GM12892 (cell line): ENCODE data around the gene AGO3.

Source experiments
- DNase-seq: peaks from one replicate; pipeline ENCODE4 v3.0.0; 2011; ENCODE audit not compliant: insufficient read length
- FAIRE-seq: peaks from 2 replicates; lab custom pipeline; 2011; peaks lifted over from hg19 to GRCh38; lab: Jason Lieb, UNC
- POLR2A ChIP-seq: IDR thresholded peaks from 2 replicates; pipeline ENCODE4 v1.6.1; 2011; ENCODE audit warnings: low read depth, low read length, control low read depth
- POLR2AphosphoS5 ChIP-seq: IDR thresholded peaks from 2 replicates; pipeline ENCODE4 v1.6.1; 2011; ENCODE audit warnings: low read depth, low read length, control low read depth
- TAF1 ChIP-seq: IDR thresholded peaks from 2 replicates; pipeline ENCODE4 v1.6.1; 2011; ENCODE audit warnings: low read depth, mild to moderate bottlenecking, control low read depth, low read length, borderline replicate concordance

Gene AGO3

GRCh38 chr1:35929730-35930592 is 944 bp upstream of the AGO3 start:
- FAIRE-seq, result peak; percentile 17
- DNase-seq, result no peak

GRCh38 chr1:35931446-35932157 is 697 bp downstream of the AGO3 start:
- no peak for DNase-seq
- FAIRE-seq, result no peak
- TF ChIP-seq TAF1 (no peak), POLR2A (no peak), POLR2AphosphoS5 (no peak)

More at GRCh38 chr1:35929730-35930592, 944 bp upstream of the AGO3 start:
- TF ChIP-seq POLR2AphosphoS5 (no peak), POLR2A (no peak; the same call in 1 of the 2 replicates), TAF1 (no peak)

- FAIRE-seq, result no peak
- DNase-seq, result no peak
- TF ChIP-seq TAF1 (no peak), POLR2A (no peak), POLR2AphosphoS5 (no peak)
Measured at GRCh38 chr1:35932158-35932636, 1.3 kb downstream of the AGO3 start.

GRCh38 chr1:35932941-35933340 is 2.0 kb downstream of the AGO3 start:
- FAIRE-seq (peak; percentile 36), DNase-seq (no peak)
- TF ChIP-seq POLR2A (no peak), POLR2AphosphoS5 (no peak), TAF1 (no peak)

- TF ChIP-seq TAF1 (no peak), POLR2A (no peak), POLR2AphosphoS5 (no peak)
- FAIRE-seq (peak; percentile 38), DNase-seq (no peak)
Measured at GRCh38 chr1:35935442-35936388, 4.8 kb downstream of the AGO3 start.

GRCh38 chr1:35936838-35937237 is 5.9 kb downstream of the AGO3 start:
- TF ChIP-seq POLR2AphosphoS5 (no peak), POLR2A (no peak), TAF1 (no peak)
- FAIRE-seq (no peak), DNase-seq (no peak)

GRCh38 chr1:35939484-35939883 is 8.6 kb downstream of the AGO3 start:
- TF ChIP-seq POLR2A (no peak), POLR2AphosphoS5 (no peak), TAF1 (no peak)
- FAIRE-seq (no peak), DNase-seq (no peak)

GRCh38 chr1:35945327-35945726 is 14.4 kb downstream of the AGO3 start:
- FAIRE-seq (no peak), DNase-seq (no peak)
- no peak for TF ChIP-seq POLR2A
- TF ChIP-seq POLR2AphosphoS5, result no peak
- no peak for TF ChIP-seq TAF1

GRCh38 chr1:35947547-35947946 is 16.6 kb downstream of the AGO3 start:
- FAIRE-seq (no peak), DNase-seq (no peak)
- no peak for TF ChIP-seq TAF1
- TF ChIP-seq POLR2AphosphoS5, result no peak
- no peak for TF ChIP-seq POLR2A

- TF ChIP-seq POLR2AphosphoS5, result no peak
- no peak for TF ChIP-seq TAF1
- TF ChIP-seq POLR2A, result no peak
- DNase-seq (no peak), FAIRE-seq (no peak)
Measured at GRCh38 chr1:35958558-35958957, 27.7 kb downstream of the AGO3 start.
